ENCODE results near the gene TMEM131.
A peak's percentile ranks its signal among the peaks of the same experiment; 100 is the strongest.

TMEM131 gene

GRCh38 chr2:97993926-97994325, 1.8 kb downstream of the TMEM131 start:
- H3K4me1 ChIP-seq (ENCODE audit: control insufficient read depth, insufficient read depth, low read length), result peaks cover 2% of the 10 kb centered on the region; the same call in 1 of the 2 replicates
- no peaks in the 10 kb centered on the region for H3K36me3 ChIP-seq (ENCODE audit: control insufficient read depth in 2 of 2, insufficient read depth in 1 of 2, low read length in 2 of 2)
- no peak overlapping the region; the same call in 1 of the 2 replicates for H3K27ac ChIP-seq (ENCODE audit: extremely low read depth, low read depth, low read length)
- ChIA-PET POLR2A (no interaction called here), CTCF (no interaction called here)
- H3K4me3 ChIP-seq (ENCODE audit: low read depth, low read length), result peak overlapping the region; percentile 97
- no peaks in the 10 kb centered on the region for H3K9me3 ChIP-seq (ENCODE audit: control insufficient read depth, insufficient read depth, low read depth, low read length)
- no peak for TF ChIP-seq ELK4 (IDR thresholded peaks at IDR 0.05; ENCODE audit: borderline replicate concordance, low read depth, low read length)
- TF ChIP-seq TCF7L2 (IDR thresholded peaks at IDR 0.05; ENCODE audit: borderline replicate concordance, low read depth, low read length), result no peak
- no peak for TF ChIP-seq ZNF404 (tag by site-specific recombination; IDR thresholded peaks at IDR 0.05)
- TF ChIP-seq ZNF121 (tag by site-specific recombination; IDR thresholded peaks at IDR 0.05), result no peak
- TF ChIP-seq ZNF140 (tag by site-specific recombination; IDR thresholded peaks at IDR 0.05), result no peak
- no peak for TF ChIP-seq YY2 (tag by site-specific recombination; IDR thresholded peaks at IDR 0.05)
- TF ChIP-seq ZNF394 (tag by site-specific recombination; IDR thresholded peaks at IDR 0.05; ENCODE audit: borderline replicate concordance), result no peak
- no peak for TF ChIP-seq ZNF701 (tag by site-specific recombination; IDR thresholded peaks at IDR 0.05)
- peak; percentile 49; the same call in 1 of the 2 replicates for TF ChIP-seq PRDM4 (tag by site-specific recombination; IDR thresholded peaks at IDR 0.05)
- TF ChIP-seq ZNF571 (tag by site-specific recombination; IDR thresholded peaks at IDR 0.05), result no peak
- TF ChIP-seq ZNF48 (tag by site-specific recombination; IDR thresholded peaks at IDR 0.05), result no peak
- no peak for TF ChIP-seq ZEB2 (tag by site-specific recombination; IDR thresholded peaks at IDR 0.05)
- peak; percentile 63 for TF ChIP-seq PRDM10 (tag by site-specific recombination; IDR thresholded peaks at IDR 0.05)
- no peak for TF ChIP-seq PBX3 (CRISPR knock-in tag; IDR thresholded peaks at IDR 0.05)
- no peak for TF ChIP-seq ZNF211 (tag by site-specific recombination; IDR thresholded peaks at IDR 0.05; ENCODE audit: low read depth)
- no peak for TF ChIP-seq ZNF670 (tag by site-specific recombination; IDR thresholded peaks at IDR 0.05; ENCODE audit: low read depth)
- TF ChIP-seq ZNF785 (tag by site-specific recombination; IDR thresholded peaks at IDR 0.05), result no peak
- TF ChIP-seq ZNF704 (tag by site-specific recombination; IDR thresholded peaks at IDR 0.05), result no peak
- TF ChIP-seq ZNF18 (tag by site-specific recombination; IDR thresholded peaks at IDR 0.05), result no peak
- TF ChIP-seq ZNF2 (tag by site-specific recombination; IDR thresholded peaks at IDR 0.05), result no peak
- no peak for TF ChIP-seq ZNF747 (tag by site-specific recombination; IDR thresholded peaks at IDR 0.05)
- no peak for TF ChIP-seq ZNF157 (tag by site-specific recombination; IDR thresholded peaks at IDR 0.05)
- no peak for TF ChIP-seq EGR2 (tag by site-specific recombination; IDR thresholded peaks at IDR 0.05; ENCODE audit: low read depth)
- peak; percentile 85; the same call in 1 of the 2 replicates for TF ChIP-seq ZSCAN16 (tag by site-specific recombination; IDR thresholded peaks at IDR 0.05)

Measured in HEK293 (cell line).